CD4-positive, alpha-beta T cell treated with Interleukin-10 for 1 hour (primary cell): ENCODE data around the gene ZNRF2.
"Not testable (repeated sequence)": the region's sequence is repeated elsewhere in the genome, so short reads cannot be mapped to it uniquely, and the experiment has no call there.

ENCODE experiments used
- DNase-seq: peaks from one replicate; pipeline ENCODE4 v3.0.0-alpha.2; 2020

Gene ZNRF2

GRCh38 chr7:30290317-30290716 is 5.9 kb downstream of the ZNRF2 start:
- DNase-seq = not testable (repeated sequence)

GRCh38 chr7:30292416-30293038 is 8.1 kb downstream of the ZNRF2 start:
- not testable (repeated sequence) for DNase-seq

GRCh38 chr7:30296304-30296703 is 11.9 kb downstream of the ZNRF2 start:
- not testable (repeated sequence) for DNase-seq

- not testable (repeated sequence) for DNase-seq
Observed at GRCh38 chr7:30297499-30297898, 13.1 kb downstream of the ZNRF2 start.

- not testable (repeated sequence) for DNase-seq
Observed at GRCh38 chr7:30298409-30298808, 14.0 kb downstream of the ZNRF2 start.

GRCh38 chr7:30301751-30302150 is 17.4 kb downstream of the ZNRF2 start:
- no peak for DNase-seq

- DNase-seq = no peak
Observed at GRCh38 chr7:30302656-30303311, 18.4 kb downstream of the ZNRF2 start.

- DNase-seq = no peak
Observed at GRCh38 chr7:30303312-30304039, 19.1 kb downstream of the ZNRF2 start.

GRCh38 chr7:30304177-30304884 is 19.9 kb downstream of the ZNRF2 start:
- no peak for DNase-seq

- DNase-seq = no peak
Observed at GRCh38 chr7:30306976-30307375, 22.6 kb downstream of the ZNRF2 start.

GRCh38 chr7:30308389-30308788 is 24.0 kb downstream of the ZNRF2 start:
- no peak for DNase-seq

GRCh38 chr7:30309302-30309701 is 24.9 kb downstream of the ZNRF2 start:
- DNase-seq = no peak

GRCh38 chr7:30309842-30310435 is 25.5 kb downstream of the ZNRF2 start:
- no peak for DNase-seq

- DNase-seq = no peak
Observed at GRCh38 chr7:30310674-30311362, 26.4 kb downstream of the ZNRF2 start.

- no peak for DNase-seq
Observed at GRCh38 chr7:30312178-30312577, 27.8 kb downstream of the ZNRF2 start.

GRCh38 chr7:30313348-30313747 is 29.0 kb downstream of the ZNRF2 start:
- no peak for DNase-seq

GRCh38 chr7:30313793-30314192 is 29.4 kb downstream of the ZNRF2 start:
- no peak for DNase-seq

GRCh38 chr7:30315589-30315988 is 31.2 kb downstream of the ZNRF2 start:
- DNase-seq = no peak

- no peak for DNase-seq
Observed at GRCh38 chr7:30320392-30320791, 36.0 kb downstream of the ZNRF2 start.

- no peak for DNase-seq
Observed at GRCh38 chr7:30321089-30321881, 36.9 kb downstream of the ZNRF2 start.

GRCh38 chr7:30321882-30322192 is 37.4 kb downstream of the ZNRF2 start:
- peak; percentile 44 for DNase-seq
